Gastroesophageal sphincter (tissue), 3 donors: ENCODE measurements around the gene KIAA1217.

Experiments used
- CTCF ChIP-seq, 4 experiments: fragments of 200-600 bp in 2 of 4; fragments of 450-650 bp in 2 of 4; sonication (generic) in 1 of 4; IDR thresholded peaks; one replicate each; pipeline ENCODE4 v1.5.1; 2017 to 2019; ENCODE audit warnings: antibody characterized with exemption in 4 of 4, mild to moderate bottlenecking in 2 of 4, moderate library complexity in 2 of 4
- POLR2A ChIP-seq, 2 donors: fragments of 450-650 bp; IDR thresholded peaks; one replicate each; pipeline ENCODE4 v1.6.1; 2017; ENCODE audit warnings: antibody characterized with exemption in 2 of 2, mild to moderate bottlenecking in 2 of 2, moderate library complexity in 1 of 2
- POLR2AphosphoS5 ChIP-seq: sonication (generic); formaldehyde crosslinking; IDR thresholded peaks from one replicate; pipeline ENCODE4 v1.6.1; 2017; ENCODE audit warnings: antibody characterized with exemption

GRCh38 chr10:24551161-24551560, 342.2 kb downstream of the KIAA1217 start:
- TF ChIP-seq CTCF (IDR thresholded peaks at IDR 0.05) = no peak
- TF ChIP-seq POLR2A (IDR thresholded peaks at IDR 0.05) = no peak
- no peak for TF ChIP-seq POLR2AphosphoS5
